ENCODE results near the gene KRTAP4-6.
"Not testable (repeated sequence)": the region's sequence is repeated elsewhere in the genome, so short reads cannot be mapped to it uniquely, and the experiment has no call there.

KRTAP4-6 gene

DNA sequence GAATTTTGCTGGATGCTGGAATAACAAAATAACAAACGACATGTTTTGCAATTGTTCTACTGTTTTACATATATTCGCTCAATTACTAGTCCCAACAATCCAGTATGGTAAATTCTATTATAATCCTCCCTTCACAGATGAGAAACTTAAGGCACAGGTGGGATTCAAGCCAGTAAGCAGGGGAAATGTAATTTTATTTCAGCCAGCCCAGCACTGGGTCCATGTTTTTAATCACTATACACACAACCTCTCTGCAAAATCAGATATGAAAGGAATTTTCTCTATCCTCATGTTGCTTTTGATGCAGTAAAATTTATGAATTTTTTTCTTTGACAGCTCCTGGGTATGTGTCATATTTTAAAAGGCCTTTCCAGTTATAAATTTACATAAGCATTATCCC is 4.9 kb upstream of the KRTAP4-6 start:
- DNase-seq = no peak

DNA sequence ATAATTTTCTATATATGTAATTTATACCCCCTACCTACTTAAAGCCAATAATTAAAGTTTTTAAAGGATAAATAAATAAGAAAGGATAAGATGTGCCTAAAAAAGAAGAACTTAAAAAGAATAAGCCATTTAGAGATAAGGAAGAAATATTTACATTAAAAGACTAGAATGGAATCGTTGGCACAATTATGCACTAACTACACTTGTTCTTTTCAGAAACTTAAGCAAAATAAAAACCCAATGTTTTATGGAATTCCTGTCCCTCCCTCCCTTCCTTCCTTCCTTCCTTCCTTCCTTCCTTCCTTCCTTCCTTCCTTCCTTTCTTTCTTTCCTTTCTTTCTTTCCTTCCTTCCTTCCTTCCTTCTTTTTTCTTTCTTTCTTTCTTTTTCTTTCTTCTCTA is 4.5 kb upstream of the KRTAP4-6 start:
- no peak for DNase-seq

DNA sequence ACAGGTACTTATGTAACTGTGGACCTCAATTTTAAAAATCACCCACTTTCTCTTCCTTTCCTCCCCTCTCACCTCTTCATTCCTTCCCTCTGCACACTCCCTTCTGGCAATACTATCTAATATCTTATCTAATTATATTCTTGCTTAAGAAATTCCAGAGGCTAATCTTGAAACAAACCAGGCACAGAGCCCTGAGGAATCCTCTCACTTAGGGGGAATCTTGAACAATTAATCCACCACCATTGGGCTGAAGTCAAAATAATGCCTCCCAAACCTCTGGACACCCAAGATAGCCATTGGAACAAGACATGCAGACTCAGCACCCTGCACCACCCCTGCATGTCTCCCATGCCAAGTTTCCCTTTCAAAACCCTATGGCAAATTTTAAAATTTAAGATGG is 1.0 kb upstream of the KRTAP4-6 start:
- no peak for DNase-seq

DNA sequence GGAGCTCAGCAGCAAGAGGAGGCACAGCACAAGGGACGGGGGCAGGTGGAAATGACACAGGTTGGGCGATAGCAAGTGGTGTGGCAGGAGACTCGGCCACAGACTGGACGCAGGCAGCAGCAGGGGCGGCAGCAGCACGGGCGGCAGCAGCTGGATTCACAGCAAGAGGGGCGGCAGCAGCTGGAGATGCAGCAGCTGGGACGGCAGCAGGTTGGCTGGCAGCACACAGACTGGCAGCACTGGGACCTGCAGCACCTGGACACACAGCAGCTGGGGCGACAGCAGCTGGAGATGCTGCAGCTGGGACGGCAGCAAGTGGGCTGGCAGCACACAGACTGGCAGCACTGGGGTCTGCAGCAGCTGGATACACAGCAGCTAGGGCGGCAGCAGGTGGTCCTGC is 479 bp downstream of the KRTAP4-6 start:
- DNase-seq = not testable (repeated sequence)

DNA sequence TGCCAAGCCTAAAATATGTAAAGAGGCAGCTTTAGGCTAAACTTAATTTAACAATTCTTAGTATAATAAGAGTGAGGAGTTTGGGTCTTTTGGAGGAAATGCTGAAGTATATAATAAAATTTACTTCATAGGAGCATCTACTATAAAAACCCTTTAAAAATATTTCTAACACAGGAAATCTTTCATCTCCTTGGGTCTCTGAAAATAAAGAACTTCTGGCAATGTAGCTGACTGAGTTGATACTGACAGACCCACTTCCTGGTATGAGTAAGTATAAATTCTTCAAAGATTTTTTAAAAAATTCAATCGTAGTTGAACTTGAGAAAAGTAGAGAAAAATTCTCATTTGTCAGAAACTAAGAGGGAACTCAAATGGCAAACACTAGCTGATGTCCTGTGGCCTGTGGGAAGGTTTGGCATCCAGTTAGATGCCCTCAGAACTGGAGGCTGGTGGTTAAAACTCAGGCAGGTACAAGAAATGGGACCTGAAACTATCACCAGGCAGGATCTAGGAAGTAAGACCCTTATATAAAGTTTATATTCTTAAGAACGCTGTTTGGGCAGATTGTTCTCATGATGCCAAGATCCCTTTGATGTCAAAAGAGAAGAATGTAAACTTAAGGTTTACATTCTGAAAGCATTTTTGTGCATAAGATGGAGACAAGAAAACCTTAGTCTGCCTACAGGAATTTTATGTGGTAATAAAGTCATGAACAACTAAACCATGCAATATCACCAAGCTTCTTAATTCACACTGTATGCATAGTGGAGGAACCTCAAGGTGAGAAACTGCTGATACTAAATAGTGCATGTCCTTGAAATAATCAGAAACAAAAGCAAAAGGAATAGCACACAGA is 6.2 kb downstream of the KRTAP4-6 start:
- no peak for DNase-seq

DNA sequence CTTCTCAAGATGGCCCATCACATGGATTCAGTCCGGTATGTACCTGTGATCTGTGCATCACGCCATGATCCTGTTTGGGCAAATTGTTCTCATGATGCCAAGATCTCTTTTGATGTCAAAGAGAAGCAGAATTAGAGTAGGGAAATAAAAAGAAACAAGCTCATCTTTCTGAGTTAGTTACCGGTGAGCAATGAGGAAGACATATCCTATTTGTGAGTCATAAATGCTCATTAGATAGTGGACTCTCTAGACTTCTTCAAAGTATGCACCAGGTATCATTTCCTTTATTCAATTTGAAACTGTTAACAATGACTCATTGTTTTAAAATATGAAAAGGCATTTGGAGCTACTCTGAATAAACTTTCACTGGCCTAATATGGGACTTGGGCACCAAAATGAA is 8.4 kb downstream of the KRTAP4-6 start:
- DNase-seq = no peak

DNA sequence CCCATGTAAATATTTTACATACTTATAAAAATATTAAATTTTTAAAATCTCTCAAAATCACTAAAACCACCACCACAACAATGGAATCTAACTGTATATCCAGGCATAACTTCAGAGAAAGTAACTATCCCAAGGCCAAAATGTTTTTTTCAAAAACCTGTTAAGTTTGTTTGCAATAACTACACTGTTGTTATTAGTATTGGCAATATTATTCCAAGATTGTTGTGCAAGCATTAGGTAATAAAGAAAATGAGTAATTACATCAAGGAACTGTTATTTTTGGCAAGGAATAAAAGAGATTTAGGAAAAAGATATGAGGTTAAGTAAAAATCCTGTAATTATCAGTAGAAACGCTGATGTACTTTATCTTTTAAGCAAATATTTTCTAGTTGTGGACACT is 13.0 kb downstream of the KRTAP4-6 start:
- no peak for DNase-seq

DNA sequence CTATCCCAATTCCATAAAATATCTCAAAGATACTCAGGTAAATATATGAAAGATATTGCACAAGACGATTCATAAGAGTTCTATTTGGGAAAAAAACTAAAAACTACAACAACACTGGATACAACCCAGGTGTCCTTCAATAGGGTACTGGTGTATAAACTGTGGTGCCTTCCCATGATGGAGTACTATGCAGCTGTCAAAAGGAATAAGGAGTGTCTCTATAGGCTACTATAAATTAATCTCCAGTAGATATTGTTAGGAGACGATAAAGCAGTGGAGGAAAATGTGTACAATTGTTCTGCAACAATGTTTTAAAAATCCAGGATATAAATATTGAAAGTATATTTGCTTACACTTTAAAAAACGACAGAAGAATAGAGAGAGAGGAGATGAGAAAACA is 13.9 kb downstream of the KRTAP4-6 start:
- no peak for DNase-seq

DNA sequence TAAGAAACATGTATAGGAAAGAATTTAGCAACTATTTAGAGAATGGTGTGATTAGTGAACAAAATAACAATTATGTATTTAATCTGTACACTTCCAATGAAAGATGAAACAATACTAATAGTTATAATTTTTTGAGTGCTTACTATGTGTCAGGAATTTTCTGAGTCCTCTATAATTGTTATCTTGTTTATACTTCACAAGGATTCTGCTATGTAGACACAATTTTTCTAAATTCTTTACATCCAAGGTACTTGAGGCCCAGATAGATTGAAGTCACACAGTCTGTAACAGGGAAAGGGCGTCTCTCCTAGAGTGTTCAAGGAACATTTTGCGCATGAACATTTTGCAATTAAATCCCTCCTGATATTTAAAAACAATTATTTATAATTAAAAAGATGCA is 15.3 kb downstream of the KRTAP4-6 start:
- no peak for DNase-seq

DNA sequence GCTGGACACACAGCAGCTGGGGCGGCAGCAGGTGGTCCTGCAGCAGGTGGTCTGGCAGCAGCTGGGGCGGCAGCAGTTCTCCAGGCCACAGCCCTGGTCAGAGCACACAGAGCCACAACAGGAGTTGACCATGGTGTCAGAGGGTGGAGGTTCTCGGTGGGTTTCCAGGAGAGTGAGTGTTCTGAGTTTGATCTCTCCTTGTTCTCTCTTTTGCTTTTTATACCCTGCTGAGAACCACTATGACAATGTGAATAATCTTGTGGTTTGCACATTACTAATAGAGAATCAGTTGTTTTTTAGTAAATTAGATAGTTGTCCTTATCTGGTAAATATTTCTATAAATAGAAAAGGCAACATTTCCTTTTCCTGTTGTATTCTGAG is 16.4 kb downstream of the KRTAP4-6 start, which contains the start of gene KRTAP4-12:
TSS of gene KRTAP4-12 (minus strand) at position 192 of the 381 bp plus-strand sequence. CDS start at position 132, 60 bp downstream.
- DNase-seq = not testable (repeated sequence)

DNA sequence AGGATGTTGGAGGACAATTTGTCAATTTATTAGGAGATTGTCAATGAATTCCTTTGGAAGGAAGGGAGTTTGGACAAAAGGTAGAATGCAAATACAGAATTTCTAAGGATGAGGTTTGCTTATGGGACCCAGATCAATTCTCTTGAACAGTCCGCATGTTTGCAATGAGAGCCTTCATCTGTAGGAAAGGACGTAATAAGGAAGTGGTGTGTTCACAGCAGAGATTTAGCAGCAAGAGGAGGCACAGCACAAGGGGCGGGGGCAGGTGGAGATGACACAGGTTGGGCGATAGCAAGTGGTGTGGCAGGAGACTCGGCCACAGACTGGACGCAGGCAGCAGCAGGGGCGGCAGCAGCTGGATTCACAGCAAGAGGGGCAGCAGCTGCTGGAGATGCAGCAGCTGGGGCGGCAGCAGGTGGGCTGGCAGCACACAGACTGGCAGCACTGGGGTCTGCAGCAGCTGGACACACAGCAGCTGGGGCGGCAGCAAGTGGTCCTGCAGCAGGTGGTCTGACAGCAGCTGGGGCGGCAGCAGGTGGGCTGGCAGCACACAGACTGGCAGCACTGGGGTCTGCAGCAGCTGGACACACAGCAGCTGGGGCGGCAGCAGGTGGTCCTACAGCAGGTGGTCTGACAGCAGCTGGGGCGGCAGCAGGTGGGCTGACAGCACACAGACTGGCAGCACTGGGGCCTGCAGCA is 16.9 kb downstream of the KRTAP4-6 start:
- DNase-seq = not testable (repeated sequence)

DNA sequence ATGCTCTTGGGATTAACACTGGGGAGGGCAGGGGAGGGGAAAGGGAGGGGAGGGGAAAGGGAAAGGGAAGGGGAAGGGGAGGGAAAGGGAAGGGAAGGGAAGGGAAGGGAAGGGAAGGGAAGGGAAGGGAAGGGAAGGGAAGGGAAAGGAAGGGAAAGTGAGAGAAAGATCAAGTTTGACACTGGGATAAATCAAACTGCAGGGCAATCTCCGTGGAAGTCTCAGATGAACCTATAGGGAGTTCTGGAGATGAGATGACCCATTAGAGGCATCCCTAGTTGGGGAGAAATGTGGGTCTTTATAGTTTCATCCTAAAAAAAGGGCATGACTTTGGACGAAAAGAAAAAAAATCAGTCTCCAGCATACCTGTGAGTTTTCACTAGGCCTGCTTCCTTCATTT is 18.6 kb downstream of the KRTAP4-6 start:
- DNase-seq = no peak

DNA sequence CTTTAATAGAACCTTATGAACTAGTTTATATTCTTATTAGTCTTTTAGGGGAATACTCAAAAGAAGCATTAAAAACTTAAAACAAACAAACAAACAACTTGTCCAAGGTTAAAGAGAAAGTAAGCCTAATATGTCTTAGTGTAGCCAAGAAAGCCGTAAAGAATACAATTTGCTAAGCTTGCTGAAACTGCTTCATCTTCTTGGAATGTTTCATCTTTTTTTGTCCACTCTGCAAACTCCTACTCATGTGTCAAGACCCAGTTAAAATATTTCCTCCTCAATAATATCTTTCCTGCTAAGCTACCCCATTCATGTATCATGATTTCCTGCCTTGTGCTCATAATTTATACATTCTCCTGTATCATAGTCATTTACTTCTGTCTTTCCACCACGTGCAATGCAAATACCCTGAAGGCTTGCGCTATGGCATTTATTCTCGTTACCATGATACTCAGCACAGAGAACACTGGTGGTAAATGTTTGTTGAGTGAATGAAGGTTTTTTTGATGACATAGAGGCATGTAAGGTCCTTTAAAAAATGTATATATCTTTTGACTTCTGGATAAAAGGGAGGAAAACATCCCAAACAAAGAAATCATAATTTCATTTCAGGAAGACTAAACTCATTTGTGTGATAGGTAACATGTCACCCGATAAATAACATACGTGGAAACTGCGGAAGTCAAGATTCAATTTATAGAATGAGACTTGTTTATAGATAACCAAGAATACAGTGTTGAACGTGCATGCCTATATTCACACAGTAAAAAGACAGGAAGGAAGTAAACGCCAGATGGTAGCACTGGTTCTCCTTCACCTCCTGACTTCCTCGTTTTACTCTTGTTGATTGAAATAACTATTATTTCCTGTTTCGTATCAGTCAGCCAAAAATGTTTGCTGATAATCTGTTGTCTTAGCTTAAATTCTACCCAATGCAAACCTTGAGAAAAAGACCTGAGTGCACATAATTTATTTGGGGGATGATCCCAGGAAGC is 20.4 kb downstream of the KRTAP4-6 start:
- not testable (repeated sequence) for DNase-seq

DNA sequence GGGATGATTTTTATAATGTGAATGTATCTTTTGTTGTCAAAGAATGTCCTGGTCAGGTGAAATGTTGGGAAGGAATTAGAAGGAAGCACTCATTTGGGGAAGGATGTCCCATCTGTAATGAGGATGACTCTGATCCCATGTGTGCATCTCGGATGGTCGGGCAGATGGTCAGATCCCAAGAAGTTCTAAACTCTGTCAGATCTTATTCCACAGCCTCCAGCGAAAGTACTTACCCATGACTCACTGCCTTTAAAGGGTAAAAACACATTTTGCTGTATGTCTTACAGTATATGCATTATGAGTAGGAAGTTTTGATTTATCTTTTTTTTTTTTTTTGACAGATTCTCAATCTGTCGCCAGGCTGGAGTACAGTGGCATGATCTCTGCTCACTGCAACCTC is 21.6 kb downstream of the KRTAP4-6 start:
- no peak for DNase-seq

DNA sequence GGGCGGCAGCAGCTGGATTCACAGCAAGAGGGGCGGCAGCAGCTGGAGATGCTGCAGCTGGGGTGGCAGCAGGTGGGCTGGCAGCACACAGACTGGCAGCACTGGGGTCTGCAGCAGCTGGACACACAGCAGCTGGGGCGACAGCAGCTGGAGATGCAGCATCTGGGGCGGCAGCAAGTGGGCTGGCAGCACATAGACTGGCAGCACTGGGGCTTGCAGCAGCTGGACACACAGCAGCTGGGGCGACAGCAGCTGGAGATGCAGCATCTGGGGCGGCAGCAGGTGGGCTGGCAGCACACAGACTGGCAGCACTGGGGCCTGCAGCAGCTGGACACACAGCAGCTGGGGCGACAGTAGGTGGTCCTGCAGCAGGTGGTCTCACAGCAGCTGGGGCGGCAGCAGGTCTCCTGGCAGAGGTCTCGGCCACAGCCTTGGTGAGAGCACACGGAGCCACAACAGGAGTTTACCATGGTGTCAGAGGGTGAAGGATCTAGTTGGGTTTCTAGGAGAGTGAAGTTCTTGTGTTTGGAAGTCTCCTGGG is 22.4 kb downstream of the KRTAP4-6 start, which contains the start of gene KRTAP4-11:
TSS of gene KRTAP4-11 (minus strand) at position 528 of the 541 bp plus-strand sequence. CDS start at position 470, 58 bp downstream.
- not testable (repeated sequence) for DNase-seq

DNA sequence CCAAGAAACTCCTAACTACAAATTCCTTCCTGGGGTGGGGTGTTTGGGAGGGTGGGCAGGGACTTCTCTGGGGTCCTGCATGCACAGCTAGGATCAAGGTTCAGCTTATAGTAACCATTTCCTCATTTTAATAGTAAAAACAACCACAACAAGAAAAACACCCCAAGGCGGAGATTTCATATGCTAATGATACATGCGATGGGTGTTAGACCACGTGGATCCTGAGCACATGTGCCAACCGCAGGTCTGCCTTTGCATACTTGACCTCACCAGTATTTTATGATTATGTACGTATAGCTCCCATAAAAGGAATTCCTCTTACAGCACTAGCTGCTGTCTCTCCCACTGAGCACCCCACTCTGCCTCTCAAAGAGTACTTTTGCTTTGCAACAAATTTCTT is 24.0 kb downstream of the KRTAP4-6 start:
- DNase-seq = no peak

DNA sequence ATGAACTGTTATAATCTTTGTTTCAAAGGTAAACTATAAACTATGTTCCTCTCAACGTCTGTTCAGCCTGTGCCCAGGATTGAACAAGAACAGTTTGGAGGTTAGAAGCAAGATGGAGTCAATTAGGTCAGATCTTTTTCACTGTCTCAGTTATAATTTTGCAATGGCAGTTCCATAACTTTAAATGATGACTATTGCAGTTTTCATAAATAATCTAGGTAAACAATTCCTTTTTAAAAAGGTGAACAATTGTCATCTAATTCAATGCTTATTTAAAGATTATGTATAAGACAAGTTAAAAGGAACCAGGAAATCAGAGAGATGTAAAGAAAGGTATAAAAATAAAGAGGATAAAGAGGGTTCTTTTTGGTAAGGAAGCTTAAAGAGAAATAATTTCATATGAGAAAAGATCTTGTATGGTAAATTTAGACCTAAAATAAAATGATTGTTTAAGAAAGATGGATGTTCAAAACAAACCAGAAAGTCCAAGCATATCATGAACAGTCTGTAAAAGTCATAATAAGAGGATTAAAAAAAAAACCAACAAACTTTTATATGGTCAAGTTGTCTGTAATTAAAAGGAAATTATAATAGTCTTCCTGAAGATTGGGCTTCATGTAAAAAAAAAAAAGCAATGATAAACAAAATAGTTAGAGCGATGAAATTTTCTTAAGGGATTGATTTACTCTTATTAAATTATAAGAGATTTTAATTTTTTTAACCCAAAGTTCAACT is 29.0 kb downstream of the KRTAP4-6 start:
- no peak for DNase-seq

DNA sequence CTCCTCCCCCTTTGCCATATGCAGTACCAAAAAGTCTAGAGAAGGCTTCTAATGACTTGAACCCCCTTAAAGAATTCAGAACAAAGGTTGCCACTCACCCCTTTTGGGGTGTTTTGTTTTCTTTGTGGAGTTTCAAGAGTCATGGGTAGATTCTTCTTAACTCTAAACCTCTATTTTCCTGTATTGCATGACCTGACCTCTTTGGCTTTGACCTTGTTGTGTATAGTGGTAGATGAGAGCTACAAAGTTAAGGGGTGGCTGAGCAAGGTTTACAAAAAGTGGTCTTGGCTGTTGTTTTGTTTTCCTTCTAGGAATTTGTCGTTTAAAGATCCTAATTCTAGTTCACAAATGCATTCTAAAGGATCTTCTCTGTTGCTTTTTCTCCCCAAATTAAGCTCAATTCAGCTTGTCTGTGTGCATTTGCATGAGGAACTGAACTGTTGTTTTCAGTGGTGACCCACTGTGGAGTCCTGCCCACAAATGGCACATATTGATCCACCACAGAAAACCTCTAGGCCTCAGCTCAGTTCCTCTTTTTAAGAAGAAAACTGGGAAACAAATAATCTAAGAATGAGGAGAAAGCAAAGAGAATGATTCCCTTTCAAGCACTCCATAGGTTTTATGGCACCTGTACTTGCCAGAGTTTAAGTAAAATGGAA is 31.5 kb downstream of the KRTAP4-6 start:
- not testable (repeated sequence) for DNase-seq

DNA sequence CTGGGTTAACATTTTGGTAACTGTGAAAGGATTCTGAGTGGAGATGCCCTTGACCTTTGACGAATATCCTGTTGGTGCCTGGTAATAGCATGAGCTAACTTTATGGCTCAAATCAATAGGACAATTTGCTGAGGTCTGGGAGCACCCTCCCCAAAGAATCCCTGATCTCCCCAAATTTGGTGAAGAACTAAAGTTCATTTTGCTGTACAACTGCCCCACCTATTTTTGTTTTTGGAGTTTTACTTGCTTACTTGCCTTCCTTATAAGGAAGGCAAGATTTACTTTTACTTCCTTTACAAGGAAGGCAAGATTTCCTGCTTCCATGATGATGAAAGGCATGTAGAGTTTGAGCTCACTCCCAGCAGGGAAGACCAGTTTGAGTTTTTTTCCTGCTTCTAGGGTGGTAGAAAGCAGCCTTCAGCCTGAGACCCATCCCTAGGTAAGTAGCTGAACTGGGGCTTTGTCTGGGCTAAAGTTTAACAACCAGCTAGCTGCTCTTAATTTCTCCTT is 32.3 kb downstream of the KRTAP4-6 start:
- no peak for DNase-seq

DNA sequence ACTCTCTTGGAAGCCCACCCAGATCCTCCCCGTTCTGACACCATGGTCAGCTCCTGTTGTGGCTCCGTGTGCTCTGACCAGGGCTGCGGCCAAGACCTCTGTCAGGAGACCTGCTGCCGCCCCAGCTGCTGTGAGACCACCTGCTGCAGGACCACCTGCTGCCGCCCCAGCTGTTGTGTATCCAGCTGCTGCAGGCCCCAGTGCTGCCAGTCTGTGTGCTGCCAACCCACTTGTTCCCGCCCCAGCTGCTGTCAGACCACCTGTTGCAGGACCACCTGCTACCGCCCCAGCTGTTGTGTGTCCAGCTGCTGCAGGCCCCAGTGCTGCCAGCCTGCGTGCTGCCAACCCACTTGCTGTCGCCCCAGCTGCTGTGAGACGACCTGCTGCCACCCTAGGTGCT is 35.0 kb downstream of the KRTAP4-6 start, which contains the start of gene KRTAP4-9:
TSS of gene KRTAP4-9 (plus strand) at position 43 of the 400 bp plus-strand sequence. CDS start at position 43, 0 bp downstream.
- not testable (repeated sequence) for DNase-seq
